ENCODE measurements around the gene BMP2. TPM values are rescaled to one million over a fixed set of nuclear protein-coding genes. Genes with fewer than 3 reads are reported as not detected.

The BMP2 gene
- total RNA-seq, 1 donor from 2014 or later = 17.6 TPM

- peak; percentile 20 for TF ChIP-seq CTCF (IDR thresholded peaks at IDR 0.05; ENCODE audit: unreplicated experiment)
- Mint-ChIP-seq H3K27ac (no peak overlapping the region), H3K9me3 (ENCODE audit: low read depth) (no peaks in the 10 kb centered on the region), H3K4me1 (ENCODE audit: low read depth) (peaks cover 27% of the 10 kb centered on the region), H3K4me3 (ENCODE audit: low read depth) (peak overlapping the region; percentile 72), H3K36me3 (ENCODE audit: insufficient read depth) (no peaks in the 10 kb centered on the region), H3K27me3 (peaks cover 8% of the 10 kb centered on the region)
- no peak for DNase-seq (ENCODE audit: low spot score, unreplicated experiment)
Measured at GRCh38 chr20:6767126-6767535, 355 bp upstream of the BMP2 start.

GRCh38 chr20:6768228-6769140, 998 bp downstream of the BMP2 start:
- H3K9me3 Mint-ChIP-seq (ENCODE audit: low read depth) = no peaks in the 10 kb centered on the region
- H3K4me3 Mint-ChIP-seq (ENCODE audit: low read depth) = peak overlapping the region; percentile 77
- TF ChIP-seq CTCF (IDR thresholded peaks at IDR 0.05; ENCODE audit: unreplicated experiment) = no peak
- DNase-seq (ENCODE audit: low spot score, unreplicated experiment) = peak; percentile 18
- peaks cover 11% of the 10 kb centered on the region for H3K27me3 Mint-ChIP-seq
- H3K36me3 Mint-ChIP-seq (ENCODE audit: insufficient read depth) = peaks cover 4% of the 10 kb centered on the region
- no peak overlapping the region for H3K27ac Mint-ChIP-seq
- peaks cover 31% of the 10 kb centered on the region for H3K4me1 Mint-ChIP-seq (ENCODE audit: low read depth)

GRCh38 chr20:6769903-6770785, 2.7 kb downstream of the BMP2 start:
- H3K27me3 Mint-ChIP-seq = peaks cover 11% of the 10 kb centered on the region
- peak; percentile 30 for DNase-seq (ENCODE audit: low spot score, unreplicated experiment)
- H3K4me1 Mint-ChIP-seq (ENCODE audit: low read depth) = peaks cover 30% of the 10 kb centered on the region
- peaks cover 9% of the 10 kb centered on the region for H3K36me3 Mint-ChIP-seq (ENCODE audit: insufficient read depth)
- H3K9me3 Mint-ChIP-seq (ENCODE audit: low read depth) = no peaks in the 10 kb centered on the region
- TF ChIP-seq CTCF (IDR thresholded peaks at IDR 0.05; ENCODE audit: unreplicated experiment) = no peak
- peak overlapping the region; percentile 34 for H3K27ac Mint-ChIP-seq
- peak overlapping the region; percentile 77 for H3K4me3 Mint-ChIP-seq (ENCODE audit: low read depth)

GRCh38 chr20:6770786-6771100, 3.3 kb downstream of the BMP2 start:
- peaks cover 11% of the 10 kb centered on the region for H3K27me3 Mint-ChIP-seq
- H3K4me3 Mint-ChIP-seq (ENCODE audit: low read depth) = peak overlapping the region; percentile 77
- no peaks in the 10 kb centered on the region for H3K9me3 Mint-ChIP-seq (ENCODE audit: low read depth)
- no peak overlapping the region for H3K27ac Mint-ChIP-seq
- peaks cover 10% of the 10 kb centered on the region for H3K36me3 Mint-ChIP-seq (ENCODE audit: insufficient read depth)
- DNase-seq (ENCODE audit: low spot score, unreplicated experiment) = no peak
- no peak for TF ChIP-seq CTCF (IDR thresholded peaks at IDR 0.05; ENCODE audit: unreplicated experiment)
- peaks cover 27% of the 10 kb centered on the region for H3K4me1 Mint-ChIP-seq (ENCODE audit: low read depth)

GRCh38 chr20:6780433-6781190, 13.1 kb downstream of the BMP2 start:
- Mint-ChIP-seq H3K27ac (no peak overlapping the region), H3K4me1 (ENCODE audit: low read depth) (peaks cover 15% of the 10 kb centered on the region), H3K36me3 (ENCODE audit: insufficient read depth) (peaks cover 16% of the 10 kb centered on the region), H3K9me3 (ENCODE audit: low read depth) (no peaks in the 10 kb centered on the region), H3K27me3 (no peaks in the 10 kb centered on the region), H3K4me3 (ENCODE audit: low read depth) (no peak overlapping the region)
- no peak for TF ChIP-seq CTCF (IDR thresholded peaks at IDR 0.05; ENCODE audit: unreplicated experiment)
- no peak for DNase-seq (ENCODE audit: low spot score, unreplicated experiment)

Data from progenitor cell of endocrine pancreas (in vitro differentiated cells).